ENCODE results near the gene XRRA1. TPM values are rescaled to one million over a fixed set of nuclear protein-coding genes. Genes with fewer than 3 reads are reported as not detected.

The XRRA1 gene
- total RNA-seq, 1 experiment from 2014 or later: 17.3 TPM

- no peaks in the 10 kb centered on the region for H3K9me3 ChIP-seq (ENCODE audit: control insufficient read depth in 1 of 2, insufficient read depth in 1 of 2, low read depth in 1 of 2, low read length in 2 of 2)
- TF ChIP-seq RAD21 (IDR thresholded peaks at IDR 0.05; ENCODE audit: low read depth) (peak; percentile 84), SIN3A (IDR thresholded peaks at IDR 0.05; ENCODE audit: low read depth) (no peak)
- TF ChIP-seq, protein P1, sequence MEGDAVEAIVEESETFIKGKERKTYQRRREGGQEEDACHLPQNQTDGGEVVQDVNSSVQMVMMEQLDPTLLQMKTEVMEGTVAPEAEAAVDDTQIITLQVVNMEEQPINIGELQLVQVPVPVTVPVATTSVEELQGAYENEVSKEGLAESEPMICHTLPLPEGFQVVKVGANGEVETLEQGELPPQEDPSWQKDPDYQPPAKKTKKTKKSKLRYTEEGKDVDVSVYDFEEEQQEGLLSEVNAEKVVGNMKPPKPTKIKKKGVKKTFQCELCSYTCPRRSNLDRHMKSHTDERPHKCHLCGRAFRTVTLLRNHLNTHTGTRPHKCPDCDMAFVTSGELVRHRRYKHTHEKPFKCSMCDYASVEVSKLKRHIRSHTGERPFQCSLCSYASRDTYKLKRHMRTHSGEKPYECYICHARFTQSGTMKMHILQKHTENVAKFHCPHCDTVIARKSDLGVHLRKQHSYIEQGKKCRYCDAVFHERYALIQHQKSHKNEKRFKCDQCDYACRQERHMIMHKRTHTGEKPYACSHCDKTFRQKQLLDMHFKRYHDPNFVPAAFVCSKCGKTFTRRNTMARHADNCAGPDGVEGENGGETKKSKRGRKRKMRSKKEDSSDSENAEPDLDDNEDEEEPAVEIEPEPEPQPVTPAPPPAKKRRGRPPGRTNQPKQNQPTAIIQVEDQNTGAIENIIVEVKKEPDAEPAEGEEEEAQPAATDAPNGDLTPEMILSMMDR (IDR thresholded peaks at IDR 0.05 in 2 of 3, conservative IDR thresholded peaks at IDR 0.05 in 1 of 3; ENCODE audit: borderline replicate concordance in 1 of 3, insufficient read depth in 1 of 3, low read depth in 2 of 3, low read length in 2 of 3): peak; percentile 85 to 99 (median 88)
- DNase-seq (ENCODE audit: low read depth, low spot score) (peak; percentile 81), ATAC-seq (peak; percentile 99)
- H3K4me3 ChIP-seq (replicated peaks in 1 of 2; ENCODE audit: low read depth in 1 of 2, low read length in 2 of 2): no peak overlapping the region
- H3K4me1 ChIP-seq (ENCODE audit: control insufficient read depth in 1 of 2, insufficient read depth in 2 of 2, low read length in 2 of 2): no peaks in the 10 kb centered on the region
- POLR2A ChIA-PET: no interaction called here
- H3K36me3 ChIP-seq (ENCODE audit: control insufficient read depth in 1 of 2, insufficient read depth in 2 of 2, low read length in 2 of 2): peaks cover 0 to under 1% of the 10 kb centered on the region in 2 experiments; a peak in 2 of 4 replicates
- no peaks in the 10 kb centered on the region for H3K79me2 ChIP-seq (ENCODE audit: insufficient read depth, low read length)
- H3K9ac ChIP-seq (ENCODE audit: low read length): no peak overlapping the region
- no TSS peak for BruUV-seq (replicated peaks)
- CTCF ChIA-PET: interaction anchor here (0.6 to 2.5 kb wide), 17 partner anchors 8 to 341 kb away, joined by 3 to 22 read pairs (median 5); partner anchors contain the start of gene NEU3
- intact Hi-C loops (cut with micrococcal nuclease): loop anchor here (1.0 to 2.0 kb wide), 5 partner anchors 103 to 319 kb away; partner anchors contain the start of gene TPBGL
- no peaks in the 10 kb centered on the region for H3K27me3 ChIP-seq (ENCODE audit: insufficient read depth, low read length)
- RAD21 ChIA-PET (ENCODE audit: low non-redundant PET in 1 of 2, low total read pairs in 2 of 2, uncharacterized antibody in 2 of 2, unreplicated experiment in 2 of 2): interaction anchor here in 1 of 2 experiments (1.2 kb wide), 1 partner anchor 211 kb away, joined by 4 read pairs; no protein-coding TSS in a partner anchor
- no peak overlapping the region for H3K27ac ChIP-seq (ENCODE audit: low read depth, low read length)
- H2AFZ ChIP-seq (ENCODE audit: low read depth, low read length, poor library complexity, severe bottlenecking): no peak overlapping the region
- no peak overlapping the region for H3K4me2 ChIP-seq (ENCODE audit: low read length)
- H4K20me1 ChIP-seq (ENCODE audit: insufficient read depth): peaks cover 6% of the 10 kb centered on the region; the same call in 1 of the 2 replicates
- H3K9me2 ChIP-seq (ENCODE audit: insufficient read depth): no peaks in the 10 kb centered on the region
Measured at GRCh38 chr11:74929431-74930363, 19.2 kb downstream of the XRRA1 start.

- Histone ChIP-seq H3K36me3 (ENCODE audit: control insufficient read depth in 1 of 2, insufficient read depth in 2 of 2, low read length in 2 of 2) (no peaks in the 10 kb centered on the region; a peak in 1 of 4 replicates), H3K9me2 (ENCODE audit: insufficient read depth) (no peaks in the 10 kb centered on the region), H3K4me1 (ENCODE audit: control insufficient read depth in 1 of 2, insufficient read depth in 2 of 2, low read length in 2 of 2) (no peaks in the 10 kb centered on the region), H3K9me3 (ENCODE audit: control insufficient read depth in 1 of 2, insufficient read depth in 1 of 2, low read depth in 1 of 2, low read length in 2 of 2) (no peaks in the 10 kb centered on the region), H3K4me2 (ENCODE audit: low read length) (no peak overlapping the region), H2AFZ (ENCODE audit: low read depth, low read length, poor library complexity, severe bottlenecking) (no peak overlapping the region), H3K9ac (ENCODE audit: low read length) (no peak overlapping the region), H3K79me2 (ENCODE audit: insufficient read depth, low read length) (no peaks in the 10 kb centered on the region), H3K27ac (ENCODE audit: low read depth, low read length) (no peak overlapping the region), H3K4me3 (replicated peaks in 1 of 2; ENCODE audit: low read depth in 1 of 2, low read length in 2 of 2) (no peak overlapping the region), H4K20me1 (ENCODE audit: insufficient read depth) (peaks cover 6% of the 10 kb centered on the region; the same call in 1 of the 2 replicates), H3K27me3 (ENCODE audit: insufficient read depth, low read length) (no peaks in the 10 kb centered on the region)
- DNase-seq (ENCODE audit: low read depth, low spot score) (no peak), ATAC-seq (no peak)
- no TSS peak for BruUV-seq (replicated peaks)
- ChIA-PET RAD21 (ENCODE audit: low non-redundant PET in 1 of 2, low total read pairs in 2 of 2, uncharacterized antibody in 2 of 2, unreplicated experiment in 2 of 2) (no interaction called here), POLR2A (no interaction called here), CTCF (no interaction called here)
- intact Hi-C loops (cut with micrococcal nuclease): no loop called here
- TF ChIP-seq EZH2phosphoT487 (IDR thresholded peaks at IDR 0.05; ENCODE audit: borderline replicate concordance): no peak
- TF ChIP-seq EZH2 (IDR thresholded peaks at IDR 0.05): no peak
- no peak for TF ChIP-seq EGR1 (IDR thresholded peaks at IDR 0.05; ENCODE audit: low read depth)
- no peak for TF ChIP-seq SRF (IDR thresholded peaks at IDR 0.05; ENCODE audit: low read depth)
- TF ChIP-seq POLR2AphosphoS5 (IDR thresholded peaks at IDR 0.05; ENCODE audit: low read depth, low read length): no peak
- TF ChIP-seq, protein P1 (IDR thresholded peaks at IDR 0.05 in 2 of 3, conservative IDR thresholded peaks at IDR 0.05 in 1 of 3; ENCODE audit: borderline replicate concordance in 1 of 3, insufficient read depth in 1 of 3, low read depth in 2 of 3, low read length in 2 of 3): no peak
- TF ChIP-seq, protein P2, sequence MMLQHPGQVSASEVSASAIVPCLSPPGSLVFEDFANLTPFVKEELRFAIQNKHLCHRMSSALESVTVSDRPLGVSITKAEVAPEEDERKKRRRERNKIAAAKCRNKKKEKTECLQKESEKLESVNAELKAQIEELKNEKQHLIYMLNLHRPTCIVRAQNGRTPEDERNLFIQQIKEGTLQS (IDR thresholded peaks at IDR 0.05): no peak
- TF ChIP-seq FOSL1 (IDR thresholded peaks at IDR 0.05; ENCODE audit: low read depth): no peak
- no peak for TF ChIP-seq POLR2A (IDR thresholded peaks at IDR 0.05; ENCODE audit: borderline replicate concordance, extremely low read depth, insufficient read depth, insufficient read length)
Measured at GRCh38 chr11:74927496-74927895, 21.4 kb downstream of the XRRA1 start.
